Upper lobe of left lung (tissue), 4 donors: ENCODE measurements around the gene PRDM4.

ENCODE experiments used
- EP300 ChIP-seq, 4 donors: sonication (generic); formaldehyde crosslinking; IDR thresholded peaks; one replicate each; pipeline ENCODE4 v1.5.1; 2017; ENCODE audit warnings: antibody characterized with exemption in 4 of 4, control low read depth in 2 of 4
- POLR2AphosphoS5 ChIP-seq, 2 donors: sonication (generic); formaldehyde crosslinking; IDR thresholded peaks; one replicate each; pipeline ENCODE4 v1.5.1; 2017; ENCODE audit warnings: antibody characterized with exemption in 2 of 2
- TF ChIP-seq, protein P1 (sequence below), 6 experiments: fragments of 450-650 bp in 4 of 6; fragments of 200-600 bp in 2 of 6; sonication (generic) in 2 of 6; IDR thresholded peaks; one replicate each; pipeline ENCODE4 v1.5.1; 2016 to 2019; ENCODE audit warnings: antibody characterized with exemption in 6 of 6

DNA sequence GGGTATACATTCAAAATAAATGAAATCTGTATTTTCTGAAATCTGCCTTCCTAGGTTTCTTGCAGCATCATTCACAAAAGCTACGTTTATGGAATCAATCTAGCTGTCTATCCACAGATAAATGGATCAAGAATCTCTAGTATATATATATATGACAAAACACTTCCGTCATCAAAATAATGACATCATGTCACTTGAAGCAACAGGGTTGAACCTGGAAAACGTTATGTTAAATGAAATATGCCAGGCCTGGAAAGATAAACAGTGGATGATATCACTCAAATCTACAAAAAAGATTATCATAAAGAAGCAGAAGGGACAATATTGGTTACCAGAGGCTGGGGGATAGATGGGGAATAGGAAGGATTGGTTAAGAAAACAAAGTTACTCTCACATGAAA, 42.2 kb upstream of the PRDM4 start:
- TF ChIP-seq, protein P1, sequence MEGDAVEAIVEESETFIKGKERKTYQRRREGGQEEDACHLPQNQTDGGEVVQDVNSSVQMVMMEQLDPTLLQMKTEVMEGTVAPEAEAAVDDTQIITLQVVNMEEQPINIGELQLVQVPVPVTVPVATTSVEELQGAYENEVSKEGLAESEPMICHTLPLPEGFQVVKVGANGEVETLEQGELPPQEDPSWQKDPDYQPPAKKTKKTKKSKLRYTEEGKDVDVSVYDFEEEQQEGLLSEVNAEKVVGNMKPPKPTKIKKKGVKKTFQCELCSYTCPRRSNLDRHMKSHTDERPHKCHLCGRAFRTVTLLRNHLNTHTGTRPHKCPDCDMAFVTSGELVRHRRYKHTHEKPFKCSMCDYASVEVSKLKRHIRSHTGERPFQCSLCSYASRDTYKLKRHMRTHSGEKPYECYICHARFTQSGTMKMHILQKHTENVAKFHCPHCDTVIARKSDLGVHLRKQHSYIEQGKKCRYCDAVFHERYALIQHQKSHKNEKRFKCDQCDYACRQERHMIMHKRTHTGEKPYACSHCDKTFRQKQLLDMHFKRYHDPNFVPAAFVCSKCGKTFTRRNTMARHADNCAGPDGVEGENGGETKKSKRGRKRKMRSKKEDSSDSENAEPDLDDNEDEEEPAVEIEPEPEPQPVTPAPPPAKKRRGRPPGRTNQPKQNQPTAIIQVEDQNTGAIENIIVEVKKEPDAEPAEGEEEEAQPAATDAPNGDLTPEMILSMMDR (IDR thresholded peaks at IDR 0.05), result no peak
- TF ChIP-seq POLR2AphosphoS5 (IDR thresholded peaks at IDR 0.05) (no peak), EP300 (IDR thresholded peaks at IDR 0.05) (no peak)
